Activated CD4-positive, alpha-beta T cell treated with anti-CD3 and anti-CD28 coated beads for 48 hours (primary cell): ENCODE data around the gene ZBTB8OS.

ENCODE experiments used
- DNase-seq: peaks from one replicate; pipeline ENCODE4 v3.0.0-alpha.2; 2020

Gene ZBTB8OS

DNA sequence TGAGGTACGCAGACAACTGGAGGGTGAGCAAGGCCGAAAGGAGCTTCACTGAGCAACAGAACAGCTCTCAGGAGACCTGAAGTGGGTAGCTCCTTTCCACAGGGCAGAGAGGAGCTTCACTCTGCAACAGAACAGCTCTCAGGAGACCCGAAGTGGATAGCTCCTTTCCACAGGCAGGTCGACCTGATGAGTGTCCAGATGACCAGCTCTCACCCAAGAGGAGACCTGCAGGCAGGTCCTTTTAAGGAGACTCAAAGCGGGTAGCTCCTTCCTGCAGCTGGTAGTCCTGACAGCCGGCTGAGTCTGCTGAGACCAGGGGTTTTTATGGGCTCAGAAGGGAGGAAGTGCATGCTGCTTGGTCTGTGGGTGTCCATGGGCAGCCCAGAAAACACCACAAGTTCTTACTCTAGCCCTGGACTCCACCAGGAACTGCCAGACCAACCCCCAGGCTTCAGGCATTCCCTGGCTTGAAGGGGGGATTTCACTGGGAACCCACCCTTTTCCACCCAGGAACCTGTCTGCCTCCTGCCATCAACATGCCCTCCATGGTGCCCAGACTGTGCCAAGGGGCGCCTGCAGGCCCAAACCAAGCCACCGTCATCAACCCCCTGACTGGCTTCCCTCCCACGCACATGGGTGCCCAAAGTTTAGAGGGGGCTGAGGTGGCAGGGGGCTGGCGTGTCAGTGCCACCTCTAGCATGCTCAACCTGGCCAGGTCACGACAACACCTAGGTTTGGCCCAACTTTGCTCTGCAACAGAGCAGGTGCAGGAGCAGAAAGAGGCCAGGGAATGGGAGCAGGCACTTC is 43.6 kb downstream of the ZBTB8OS start:
- DNase-seq: no peak

DNA sequence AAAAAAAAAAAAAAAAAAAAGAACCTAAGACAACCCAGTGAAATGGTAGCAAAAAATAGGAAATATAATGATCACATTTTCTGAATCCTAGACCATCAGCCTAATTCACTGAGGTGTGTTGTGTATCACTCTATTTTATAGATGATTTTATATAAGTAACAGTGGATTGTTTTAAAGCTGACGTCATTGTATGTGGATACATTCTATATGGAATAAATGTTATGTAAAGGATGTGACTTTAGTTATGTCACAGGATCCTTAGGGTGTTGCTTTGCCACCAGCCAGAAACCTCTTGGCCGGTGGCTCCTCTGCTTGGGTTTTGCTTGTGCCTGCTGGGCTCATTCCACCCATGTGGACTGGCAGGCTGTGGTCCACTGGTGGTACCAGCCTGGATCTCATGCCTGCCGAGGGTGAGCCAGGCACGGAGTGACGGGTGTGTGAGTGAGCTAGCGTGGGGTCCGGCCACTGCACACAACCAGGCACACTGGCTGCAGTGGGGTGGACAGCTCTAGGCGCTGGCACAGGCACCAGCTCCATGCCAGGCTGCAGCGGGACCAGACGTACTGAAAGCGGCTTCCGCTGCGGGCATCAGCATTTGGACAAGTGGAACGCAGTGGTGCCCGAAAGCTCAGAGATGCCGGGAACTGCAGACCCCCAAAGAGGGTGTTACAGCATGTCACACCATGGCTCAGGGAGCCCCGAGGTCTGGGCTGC is 44.5 kb downstream of the ZBTB8OS start:
- DNase-seq: no peak

DNA sequence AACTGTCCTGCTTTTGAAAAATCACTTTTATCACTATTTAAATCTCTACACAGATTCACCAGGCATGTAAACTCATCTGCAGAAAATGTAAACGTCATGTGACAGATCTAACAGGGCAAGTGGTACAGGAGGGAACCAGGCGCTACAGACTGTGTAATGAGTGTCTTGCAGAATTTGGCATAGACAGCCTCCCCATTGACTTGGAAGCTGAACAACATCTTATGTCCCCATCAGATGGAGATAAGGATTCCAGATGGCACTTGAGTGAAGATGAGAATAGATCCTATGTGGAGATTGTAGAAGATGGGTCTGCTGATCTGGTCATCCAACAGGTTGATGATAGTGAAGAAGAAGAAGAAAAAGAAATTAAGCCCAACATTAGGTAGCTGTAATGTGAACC is 50.3 kb downstream of the ZBTB8OS start:
- no peak for DNase-seq

DNA sequence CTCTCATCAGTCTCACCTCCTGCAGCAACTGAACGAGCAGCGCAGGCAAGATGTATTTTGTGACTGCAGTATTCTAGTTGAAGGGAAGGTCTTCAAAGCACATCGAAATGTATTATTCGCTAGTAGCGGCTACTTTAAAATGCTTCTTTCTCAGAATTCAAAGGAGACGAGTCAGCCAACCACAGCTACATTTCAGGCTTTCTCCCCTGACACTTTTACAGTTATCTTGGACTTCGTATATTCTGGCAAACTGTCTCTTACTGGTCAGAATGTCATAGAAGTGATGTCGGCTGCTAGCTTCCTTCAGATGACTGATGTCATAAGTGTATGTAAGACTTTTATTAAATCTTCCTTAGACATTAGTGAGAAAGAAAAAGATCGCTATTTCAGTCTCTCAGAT is 57.4 kb downstream of the ZBTB8OS start:
- no peak for DNase-seq

GRCh38 chr1:32580348-32581017 is 69.9 kb downstream of the ZBTB8OS start:
- no peak for DNase-seq
